Loucy (cell line): Measurements from ENCODE around the gene GRID1.

ENCODE experiments used
- H2AFZ ChIP-seq: fragments of 200-600 bp; sonication (generic); 2 replicates; pipeline ENCODE4 v1.6.0; 2016; ENCODE audit warnings: antibody characterized with exemption, mild to moderate bottlenecking, low read length, moderate library complexity
- H3F3A ChIP-seq: fragments of 200-600 bp; 2 replicates; pipeline ENCODE4 v1.6.0; 2016; ENCODE audit warnings: antibody characterized with exemption, low read depth, mild to moderate bottlenecking
- H3K27me3 ChIP-seq: fragments of 200-600 bp; sonication (generic); 2 replicates; pipeline ENCODE4 v1.6.1; 2014; ENCODE audit warnings: low read length, mild to moderate bottlenecking; ENCODE audit not compliant: insufficient read depth, poor library complexity, severe bottlenecking
- H3K36me3 ChIP-seq: fragments of 200-600 bp; sonication (generic); 2 replicates; pipeline ENCODE4 v1.6.1; 2016; ENCODE audit warnings: low read length; ENCODE audit not compliant: insufficient read depth
- H3K4me1 ChIP-seq: fragments of 200-600 bp; sonication (generic); 2 replicates; pipeline ENCODE4 v1.5.1; 2014; ENCODE audit warnings: low read length, mild to moderate bottlenecking; ENCODE audit not compliant: insufficient read depth, poor library complexity, severe bottlenecking
- H3K4me2 ChIP-seq: fragments of 200-600 bp; sonication (generic); 2 replicates; pipeline ENCODE4 v1.6.0; 2014; ENCODE audit warnings: antibody characterized with exemption, low read length, low read depth, mild to moderate bottlenecking; ENCODE audit not compliant: poor library complexity, severe bottlenecking
- H3K4me3 ChIP-seq: fragments of 200-600 bp; sonication (generic); 2 replicates; pipeline ENCODE4 v1.5.1; 2014; ENCODE audit warnings: low read length, mild to moderate bottlenecking, mixed read lengths; ENCODE audit not compliant: poor library complexity, severe bottlenecking
- H3K79me2 ChIP-seq: fragments of 200-600 bp; sonication (generic); 2 replicates; pipeline ENCODE4 v1.6.1; 2014; ENCODE audit warnings: low read length; ENCODE audit not compliant: insufficient read depth
- H3K9ac ChIP-seq: fragments of 200-600 bp; sonication (generic); 2 replicates; pipeline ENCODE4 v1.6.0; 2014; ENCODE audit warnings: mild to moderate bottlenecking, low read depth, low read length, moderate library complexity; ENCODE audit not compliant: poor library complexity, severe bottlenecking
- H3K9me2 ChIP-seq: fragments of 200-600 bp; sonication (generic); replicated peaks from 2 replicates; pipeline ENCODE4 v1.6.1; 2016; ENCODE audit warnings: low read depth, low read length, mixed read lengths
- H3K9me3 ChIP-seq: fragments of 200-600 bp; sonication (generic); 2 replicates; pipeline ENCODE4 v1.6.1; 2014; ENCODE audit warnings: mild to moderate bottlenecking, antibody characterized with exemption, low read length, low read depth; ENCODE audit not compliant: insufficient read depth
- H4K20me1 ChIP-seq: fragments of 200-600 bp; sonication (generic); 2 replicates; pipeline ENCODE4 v1.6.0; 2014; ENCODE audit warnings: antibody characterized with exemption, low read length, mild to moderate bottlenecking; ENCODE audit not compliant: insufficient read depth, poor library complexity, severe bottlenecking
- EZH2phosphoT487 ChIP-seq: fragments of 200-600 bp; IDR thresholded peaks from 2 replicates; pipeline ENCODE4 v1.6.1; 2018; ENCODE audit warnings: antibody characterized with exemption, mild to moderate bottlenecking, moderate library complexity, borderline replicate concordance
- TF ChIP-seq, protein P1 (sequence below): fragments of 200-600 bp; sonication (generic); conservative IDR thresholded peaks from 2 replicates; pipeline ENCODE4 v1.5.1; 2014; ENCODE audit warnings: mild to moderate bottlenecking, antibody characterized with exemption, low read length

Gene GRID1

DNA sequence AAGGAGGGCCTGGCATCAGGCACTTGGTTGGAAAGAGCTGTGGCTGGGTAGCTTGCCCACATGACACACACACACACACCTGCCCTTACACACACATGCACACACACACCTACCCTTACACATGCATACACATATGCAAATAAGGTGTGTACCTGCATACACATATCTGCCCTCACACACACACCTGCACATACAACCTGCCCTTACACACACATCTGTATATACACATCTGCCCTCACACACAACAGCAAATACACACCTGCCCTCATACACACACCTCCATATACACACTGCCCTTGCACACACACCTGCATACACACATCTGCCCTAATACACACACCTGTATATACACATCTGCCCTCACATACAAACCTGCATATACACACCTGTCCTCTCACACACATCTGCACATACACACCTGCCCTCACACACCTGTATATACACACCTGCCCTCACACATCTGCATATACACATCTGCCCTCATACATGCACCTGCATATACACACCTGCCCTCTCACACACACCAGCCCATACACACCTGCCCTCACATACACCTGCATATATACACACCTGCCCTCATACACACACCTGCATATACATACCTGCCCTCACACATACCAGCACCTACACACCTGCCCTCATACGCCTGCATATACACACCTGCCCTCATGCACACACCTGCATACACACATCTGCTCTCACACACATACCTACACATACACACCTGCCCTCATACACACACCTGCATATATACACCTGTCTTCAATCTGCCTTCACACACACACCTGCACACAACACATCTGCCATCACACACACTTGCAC is 82.9 kb downstream of the GRID1 start:
- H3K4me2 ChIP-seq, result no peak overlapping the region
- H3K9me2 ChIP-seq, result no peaks in the 10 kb centered on the region
- no peaks in the 10 kb centered on the region for H3F3A ChIP-seq
- no peak for TF ChIP-seq EZH2phosphoT487
- TF ChIP-seq, protein P1, sequence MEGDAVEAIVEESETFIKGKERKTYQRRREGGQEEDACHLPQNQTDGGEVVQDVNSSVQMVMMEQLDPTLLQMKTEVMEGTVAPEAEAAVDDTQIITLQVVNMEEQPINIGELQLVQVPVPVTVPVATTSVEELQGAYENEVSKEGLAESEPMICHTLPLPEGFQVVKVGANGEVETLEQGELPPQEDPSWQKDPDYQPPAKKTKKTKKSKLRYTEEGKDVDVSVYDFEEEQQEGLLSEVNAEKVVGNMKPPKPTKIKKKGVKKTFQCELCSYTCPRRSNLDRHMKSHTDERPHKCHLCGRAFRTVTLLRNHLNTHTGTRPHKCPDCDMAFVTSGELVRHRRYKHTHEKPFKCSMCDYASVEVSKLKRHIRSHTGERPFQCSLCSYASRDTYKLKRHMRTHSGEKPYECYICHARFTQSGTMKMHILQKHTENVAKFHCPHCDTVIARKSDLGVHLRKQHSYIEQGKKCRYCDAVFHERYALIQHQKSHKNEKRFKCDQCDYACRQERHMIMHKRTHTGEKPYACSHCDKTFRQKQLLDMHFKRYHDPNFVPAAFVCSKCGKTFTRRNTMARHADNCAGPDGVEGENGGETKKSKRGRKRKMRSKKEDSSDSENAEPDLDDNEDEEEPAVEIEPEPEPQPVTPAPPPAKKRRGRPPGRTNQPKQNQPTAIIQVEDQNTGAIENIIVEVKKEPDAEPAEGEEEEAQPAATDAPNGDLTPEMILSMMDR, result no peak
- H3K4me3 ChIP-seq, result no peak overlapping the region
- no peak overlapping the region for H3K9ac ChIP-seq
- no peaks in the 10 kb centered on the region for H3K4me1 ChIP-seq
- no peak overlapping the region for H2AFZ ChIP-seq
- H4K20me1 ChIP-seq, result no peaks in the 10 kb centered on the region
- peaks cover 5% of the 10 kb centered on the region; the same call in 1 of the 2 replicates for H3K9me3 ChIP-seq
- H3K27me3 ChIP-seq, result no peaks in the 10 kb centered on the region
- H3K79me2 ChIP-seq, result no peaks in the 10 kb centered on the region
- no peaks in the 10 kb centered on the region for H3K36me3 ChIP-seq

DNA sequence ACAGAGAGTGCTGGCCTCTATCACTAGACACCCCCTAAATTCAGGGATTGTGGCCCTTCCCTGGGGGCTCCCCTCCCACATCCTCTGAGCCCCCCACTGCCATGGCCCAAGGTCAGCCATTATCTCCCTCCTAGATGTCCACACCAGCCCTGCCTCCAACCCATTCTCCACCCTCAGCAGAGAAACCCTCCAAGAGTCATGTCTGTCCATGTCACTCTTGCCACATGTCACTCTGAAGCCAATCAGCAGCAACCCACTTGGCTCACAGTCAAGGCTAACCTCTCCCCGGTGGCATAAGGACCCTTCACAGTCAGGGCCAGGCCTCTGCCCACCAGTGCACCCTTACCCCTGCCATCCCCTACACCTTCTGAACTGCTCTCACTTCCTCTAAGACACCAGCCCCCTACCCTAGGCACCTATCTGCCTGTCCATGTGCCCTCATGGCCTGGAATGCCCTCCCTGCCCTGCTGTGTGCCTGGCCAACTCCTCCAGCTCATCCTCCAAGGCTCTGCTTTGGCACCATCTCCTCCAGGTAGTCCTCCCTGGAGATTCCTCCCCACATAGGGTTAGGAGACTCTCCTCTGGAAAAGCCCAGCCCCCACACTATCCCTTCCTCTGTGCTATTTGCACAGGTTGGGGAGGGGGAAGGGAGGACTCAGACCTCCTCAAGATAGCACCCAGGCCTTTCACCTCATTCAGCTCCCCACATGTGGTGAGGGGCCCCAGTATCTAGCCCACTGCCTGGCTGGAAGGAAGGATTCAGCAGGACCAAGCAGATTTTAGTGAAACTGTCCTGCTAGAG is 83.7 kb downstream of the GRID1 start:
- Histone ChIP-seq H2AFZ (no peak overlapping the region), H3K79me2 (no peaks in the 10 kb centered on the region)

DNA sequence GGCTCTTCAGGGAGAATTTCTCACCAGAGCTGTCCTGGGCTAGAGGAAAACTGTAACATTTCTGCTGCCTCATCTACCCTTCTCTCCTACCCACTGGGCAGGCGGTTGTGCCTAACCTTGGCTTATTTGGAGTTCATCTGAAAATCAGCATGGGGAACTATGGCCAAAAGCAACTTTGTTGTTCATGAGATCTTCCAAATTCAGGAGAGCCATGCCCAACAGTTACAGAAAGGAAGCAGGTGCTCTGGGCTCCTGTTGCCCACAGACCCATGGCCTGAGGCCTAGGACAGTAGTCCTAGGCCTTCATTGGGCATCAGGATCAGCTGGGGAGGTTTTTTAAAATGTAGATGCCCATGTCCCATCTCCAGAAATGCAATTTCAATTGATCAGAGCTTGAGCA is 85.2 kb downstream of the GRID1 start:
- Histone ChIP-seq H3K9me2 (no peaks in the 10 kb centered on the region), H3K36me3 (no peaks in the 10 kb centered on the region), H3K4me1 (no peaks in the 10 kb centered on the region), H3K9ac (no peak overlapping the region), H3F3A (no peaks in the 10 kb centered on the region), H3K4me2 (no peak overlapping the region), H3K9me3 (peaks cover 5% of the 10 kb centered on the region; the same call in 1 of the 2 replicates), H3K27me3 (no peaks in the 10 kb centered on the region), H4K20me1 (no peaks in the 10 kb centered on the region), H2AFZ (no peak overlapping the region), H3K4me3 (no peak overlapping the region), H3K79me2 (no peaks in the 10 kb centered on the region)
- TF ChIP-seq, protein P1, result no peak
- no peak for TF ChIP-seq EZH2phosphoT487

More for the DNA sequence above, 83.7 kb downstream of the GRID1 start:
- no peaks in the 10 kb centered on the region for H3K9me2 ChIP-seq
- no peak overlapping the region for H3K4me2 ChIP-seq
- TF ChIP-seq EZH2phosphoT487, result no peak
- TF ChIP-seq, protein P1, result no peak
- no peaks in the 10 kb centered on the region for H3K36me3 ChIP-seq
- peaks cover 5% of the 10 kb centered on the region; the same call in 1 of the 2 replicates for H3K9me3 ChIP-seq
- no peaks in the 10 kb centered on the region for H3K4me1 ChIP-seq
- H3K4me3 ChIP-seq, result no peak overlapping the region
- no peaks in the 10 kb centered on the region for H4K20me1 ChIP-seq
- no peak overlapping the region for H3K9ac ChIP-seq
- H3F3A ChIP-seq, result no peaks in the 10 kb centered on the region
- no peaks in the 10 kb centered on the region for H3K27me3 ChIP-seq
